ENCODE data around the gene WDR83. TPM values are rescaled to one million over a fixed set of nuclear protein-coding genes. Genes with fewer than 3 reads are reported as not detected.

WDR83 gene
- total and polyA plus RNA-seq, 10 of the 15 experiments (the other 5 are each of a cell fraction or from before 2014, with no cell fraction given), result 0.58 to 17.7 (median 10.8) TPM

DNA sequence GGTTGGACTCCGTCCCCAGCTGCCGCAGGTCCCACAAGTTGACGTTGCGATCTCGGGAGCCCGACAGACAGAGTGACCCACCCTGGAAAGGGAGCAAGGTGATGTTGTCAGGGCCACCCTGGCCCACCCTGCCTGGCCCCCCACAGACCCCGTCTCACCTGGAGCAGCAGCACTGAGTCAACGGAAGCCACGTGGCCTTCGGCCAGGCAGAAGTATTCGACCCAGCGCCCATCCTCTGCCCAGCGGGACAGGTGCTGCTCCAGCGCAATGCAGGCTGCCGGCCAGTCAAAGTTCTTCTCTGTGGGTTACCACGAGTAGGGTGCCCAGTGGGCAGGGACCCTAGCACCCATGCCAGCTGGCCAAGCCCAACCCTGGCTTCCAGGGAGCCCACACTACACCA lies 28.0 kb downstream of the WDR83 start:
- H2AFZ ChIP-seq (ENCODE audit: control insufficient read depth, low read depth, low read length), result no peak overlapping the region
- WGBS (ENCODE audit: insufficient coverage, insufficient replicate concordance, low lambda C conversion rate, missing lambda C conversion rate), result 86% methylated on average over 16 of the region's 16 CpGs
- H4K20me1 ChIP-seq (ENCODE audit: control insufficient read depth, insufficient read depth), result no peaks in the 10 kb centered on the region
- no peak overlapping the region for H3K27ac ChIP-seq (ENCODE audit: control insufficient read depth, insufficient read depth)
- in situ Hi-C loops (cut with MboI), result no loop called here
- RAD21 ChIA-PET (ENCODE audit: unreplicated experiment), result no interaction called here
- CTCF ChIA-PET, result interaction anchor here (1.5 kb wide), 1 partner anchor 16 kb away, joined by 7 read pairs; no protein-coding TSS in a partner anchor
- no TSS peak for BruUV-seq (replicated peaks)
- intact Hi-C loops (cut with micrococcal nuclease; ENCODE audit: unreplicated experiment), result no loop called here
- no peaks in the 10 kb centered on the region for H3K27me3 ChIP-seq (replicated peaks in 1 of 2; ENCODE audit: control insufficient read depth in 2 of 2, insufficient read depth in 2 of 2, low read length in 1 of 2)
- POLR2A ChIA-PET, result no interaction called here
- DNase-seq (ENCODE audit: low read depth, low spot score) (no peak), FAIRE-seq (no peak), ATAC-seq (no peak)
- no peaks in the 10 kb centered on the region for H3K79me2 ChIP-seq (ENCODE audit: control insufficient read depth, insufficient read depth, low read length)
- SMC1A ChIA-PET (ENCODE audit: uncharacterized antibody, unreplicated experiment), result interaction anchor here (0.7 kb wide), 1 partner anchor 10 kb away, joined by 3 read pairs; no protein-coding TSS in a partner anchor
- TF ChIP-seq NFIC (IDR thresholded peaks at IDR 0.05; ENCODE audit: low read depth, low read length) (no peak), SIN3A (IDR thresholded peaks at IDR 0.05; ENCODE audit: low read depth, low read length) (no peak), SRF (IDR thresholded peaks at IDR 0.05; ENCODE audit: low read depth in 2 of 2, low read length in 2 of 2) (no peak), JUNB (IDR thresholded peaks at IDR 0.05) (no peak), RFX5 (IDR thresholded peaks at IDR 0.05; ENCODE audit: low read depth, low read length) (no peak), ZNF622 (IDR thresholded peaks at IDR 0.05) (no peak), RB1 (IDR thresholded peaks at IDR 0.05; ENCODE audit: borderline replicate concordance) (no peak)
- TF ChIP-seq, protein P1, sequence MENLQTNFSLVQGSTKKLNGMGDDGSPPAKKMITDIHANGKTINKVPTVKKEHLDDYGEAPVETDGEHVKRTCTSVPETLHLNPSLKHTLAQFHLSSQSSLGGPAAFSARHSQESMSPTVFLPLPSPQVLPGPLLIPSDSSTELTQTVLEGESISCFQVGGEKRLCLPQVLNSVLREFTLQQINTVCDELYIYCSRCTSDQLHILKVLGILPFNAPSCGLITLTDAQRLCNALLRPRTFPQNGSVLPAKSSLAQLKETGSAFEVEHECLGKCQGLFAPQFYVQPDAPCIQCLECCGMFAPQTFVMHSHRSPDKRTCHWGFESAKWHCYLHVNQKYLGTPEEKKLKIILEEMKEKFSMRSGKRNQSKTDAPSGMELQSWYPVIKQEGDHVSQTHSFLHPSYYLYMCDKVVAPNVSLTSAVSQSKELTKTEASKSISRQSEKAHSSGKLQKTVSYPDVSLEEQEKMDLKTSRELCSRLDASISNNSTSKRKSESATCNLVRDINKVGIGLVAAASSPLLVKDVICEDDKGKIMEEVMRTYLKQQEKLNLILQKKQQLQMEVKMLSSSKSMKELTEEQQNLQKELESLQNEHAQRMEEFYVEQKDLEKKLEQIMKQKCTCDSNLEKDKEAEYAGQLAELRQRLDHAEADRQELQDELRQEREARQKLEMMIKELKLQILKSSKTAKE (IDR thresholded peaks at IDR 0.05; ENCODE audit: low read depth, poor library complexity, severe bottlenecking), result no peak
- TF ChIP-seq, protein P2, sequence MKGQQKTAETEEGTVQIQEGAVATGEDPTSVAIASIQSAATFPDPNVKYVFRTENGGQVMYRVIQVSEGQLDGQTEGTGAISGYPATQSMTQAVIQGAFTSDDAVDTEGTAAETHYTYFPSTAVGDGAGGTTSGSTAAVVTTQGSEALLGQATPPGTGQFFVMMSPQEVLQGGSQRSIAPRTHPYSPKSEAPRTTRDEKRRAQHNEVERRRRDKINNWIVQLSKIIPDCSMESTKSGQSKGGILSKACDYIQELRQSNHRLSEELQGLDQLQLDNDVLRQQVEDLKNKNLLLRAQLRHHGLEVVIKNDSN (IDR thresholded peaks at IDR 0.05; ENCODE audit: borderline replicate concordance, extremely low read length, insufficient read depth, low read depth, low read length), result no peak
- H3K36me3 ChIP-seq (ENCODE audit: control insufficient read depth in 2 of 2, insufficient read depth in 2 of 2, low read length in 1 of 2), result peaks cover 1 to 3% of the 10 kb centered on the region in 2 experiments; a peak in 3 of 4 replicates
- no peak overlapping the region for H3K4me2 ChIP-seq (ENCODE audit: control insufficient read depth, insufficient read depth)
- H3K4me1 ChIP-seq (ENCODE audit: control insufficient read depth, insufficient read depth, low read length), result peaks cover 9% of the 10 kb centered on the region
- H3K9me3 ChIP-seq (replicated peaks; ENCODE audit: control insufficient read depth, insufficient read depth, low read length), result no peaks in the 10 kb centered on the region
- no peak overlapping the region for H3K9ac ChIP-seq (ENCODE audit: control insufficient read depth, insufficient read depth, low read length)
- H3K4me3 ChIP-seq, result no peak overlapping the region
